Omental fat pad (tissue), 4 donors: Measurements from ENCODE around the gene DAPK1. TPM values are rescaled to one million over a fixed set of nuclear protein-coding genes. Genes with fewer than 3 reads are reported as not detected.
A peak's percentile ranks its signal among the peaks of the same experiment; 100 is the strongest.

Experiments used
- ATAC-seq: fragments of 150-250 bp; one replicate; pipeline ENCODE4 v1.9.1; 2016; ENCODE audit warnings: mild to moderate bottlenecking, moderate library complexity; ENCODE audit not compliant: low FRiP score
- DNase-seq: peaks from one replicate; pipeline ENCODE4 v3.0.0-alpha.2; 2019; ENCODE audit warnings: low spot score
- CTCF ChIP-seq, 3 donors: fragments of 450-650 bp; IDR thresholded peaks; one replicate each; pipeline ENCODE4 v1.5.1; 2016 to 2017; ENCODE audit warnings: antibody characterized with exemption in 3 of 3, mild to moderate bottlenecking in 3 of 3, moderate library complexity in 2 of 3
- total RNA-seq, 4 donors: library from RNA; depleted of rRNA; stranded (reverse); fragments of >200 nt; gene quantifications; one replicate each; pipeline ENCODE4 v1.1.0, GENCODE V29; 2016

The DAPK1 gene
- total RNA-seq, 4 donors from 2014 or later: 56.1 to 214 (median 88.1) TPM

GRCh38 chr9:87733273-87734052, 235.8 kb downstream of the DAPK1 start:
- TF ChIP-seq CTCF (IDR thresholded peaks at IDR 0.05): no peak
- ATAC-seq: peak; percentile 43
- no peak for DNase-seq

GRCh38 chr9:87734106-87734505, 236.4 kb downstream of the DAPK1 start:
- ATAC-seq: no peak
- DNase-seq: no peak
- TF ChIP-seq CTCF (IDR thresholded peaks at IDR 0.05): no peak

GRCh38 chr9:87739546-87739945, 241.9 kb downstream of the DAPK1 start:
- no peak for ATAC-seq
- no peak for TF ChIP-seq CTCF (IDR thresholded peaks at IDR 0.05)
- DNase-seq: no peak

- ATAC-seq (no peak), DNase-seq (no peak)
- TF ChIP-seq CTCF (IDR thresholded peaks at IDR 0.05): no peak
Measured at GRCh38 chr9:87740209-87740608, 242.5 kb downstream of the DAPK1 start.

- no peak for DNase-seq
- no peak for TF ChIP-seq CTCF (IDR thresholded peaks at IDR 0.05)
Measured at GRCh38 chr9:87741326-87741725, 243.7 kb downstream of the DAPK1 start.

GRCh38 chr9:87741891-87742290, 244.2 kb downstream of the DAPK1 start:
- no peak for ATAC-seq

More at GRCh38 chr9:87741326-87741725, 243.7 kb downstream of the DAPK1 start:
- no peak for ATAC-seq

More at GRCh38 chr9:87741891-87742290, 244.2 kb downstream of the DAPK1 start:
- TF ChIP-seq CTCF (IDR thresholded peaks at IDR 0.05): no peak
- no peak for DNase-seq
